H1 (cell line): ENCODE results near the gene IFT43. TPM values are rescaled to one million over a fixed set of nuclear protein-coding genes. Genes with fewer than 3 reads are reported as not detected.

Experiments
- ASH2L ChIP-seq: fragments of 200-600, 300-600 bp; sonication (generic); IDR thresholded peaks from one replicate; pipeline ENCODE4 v1.7.1; 2017; ENCODE audit warnings: low read length
- CBX8 ChIP-seq: fragments of 300-800, 300-1000 bp; sonication (generic); IDR thresholded peaks from 2 replicates; pipeline ENCODE4 v1.7.1; 2016; ENCODE audit warnings: low read depth, low read length, borderline replicate concordance
- CEBPB ChIP-seq: IDR thresholded peaks from 2 replicates; pipeline ENCODE4 v1.6.1; 2012; ENCODE audit warnings: low read depth, low read length
- CHD2 ChIP-seq: IDR thresholded peaks from 2 replicates; pipeline ENCODE4 v1.6.1; 2012; ENCODE audit warnings: low read length, improper control_type of control experiment
- NANOG ChIP-seq: IDR thresholded peaks from 2 replicates; pipeline ENCODE4 v1.6.1; 2011; ENCODE audit warnings: low read length, low read depth, mild to moderate bottlenecking, inconsistent platforms; ENCODE audit not compliant: insufficient read depth, poor library complexity, severe bottlenecking
- RBBP5 ChIP-seq: IDR thresholded peaks from 2 replicates; pipeline ENCODE4 v1.7.1; 2012; ENCODE audit warnings: low read depth, mild to moderate bottlenecking, inconsistent platforms, low read length, moderate library complexity, borderline replicate concordance
- SP1 ChIP-seq: IDR thresholded peaks from 2 replicates; pipeline ENCODE4 v1.6.1; 2011; ENCODE audit warnings: low read depth, low read length
- SP2 ChIP-seq: IDR thresholded peaks from 2 replicates; pipeline ENCODE4 v1.6.1; 2012; ENCODE audit warnings: mild to moderate bottlenecking, low read length, inconsistent platforms
- TEAD4 ChIP-seq: IDR thresholded peaks from 2 replicates; pipeline ENCODE4 v1.6.1; 2012; ENCODE audit warnings: low read depth, low read length, inconsistent platforms, mixed read lengths
- polyA plus RNA-seq, 7 experiments: library from polyadenylated mRNA; depleted of rRNA in 3 of 7; stranded (reverse) in 5 of 7; unstranded in 2 of 7; fragments of >200 nt in 5 of 7; fragments of 200-250 nt in 2 of 7; gene quantifications; 1 replicate in 5 of 7; 2 replicates in 1 of 7; 4 replicates in 1 of 7; pipeline versions ENCODE4 v1.2.1 to v1.2.3, GENCODE V29; 2011 to 2013; ENCODE audit warnings: missing spikeins in 2 of 7, mixed read lengths in 2 of 7
- total RNA-seq: library from RNA; stranded (reverse); fragmentation: NEBNext Ultra II Directional; extraction: Animal tissue kit (Norgen Biotek cat#: 25700); gene quantifications from 2 replicates; pipeline ENCODE4 v1.2.1, GENCODE V29; 2021
- TF ChIP-seq, protein P1 (sequence below): fragments of 300-600 bp; sonication (generic); IDR thresholded peaks from 2 replicates; pipeline ENCODE4 v1.7.1; 2012; ENCODE audit warnings: low read length, moderate library complexity, mild to moderate bottlenecking, inconsistent platforms; ENCODE audit not compliant: insufficient replicate concordance
- TF ChIP-seq, protein P2 (sequence below): IDR thresholded peaks from 2 replicates; pipeline ENCODE4 v1.6.1; 2012; ENCODE audit warnings: inconsistent platforms

IFT43 gene
- total and polyA plus RNA-seq, 2 of the 8 experiments (the other 6 are each of a cell fraction or from before 2014, with no cell fraction given), result 17.0 to 20.8 TPM

DNA sequence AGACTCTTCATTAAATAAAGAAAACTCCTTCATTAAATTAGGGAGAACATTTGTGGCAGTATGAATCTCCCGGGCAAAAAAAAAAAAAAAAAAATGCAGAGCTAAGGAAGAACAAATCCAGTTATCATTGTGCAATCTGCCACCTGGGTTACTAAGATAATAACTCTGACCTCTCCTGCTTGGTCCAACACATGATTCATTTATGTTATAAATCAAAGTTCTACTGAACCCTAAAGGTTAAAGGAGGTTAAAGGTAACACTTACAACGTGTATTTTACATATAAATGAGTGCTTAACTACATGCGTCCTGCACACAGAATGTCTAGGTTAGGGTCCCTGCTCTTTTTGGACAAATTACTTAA is 8.0 kb upstream of the IFT43 start (continued):
- TF ChIP-seq, protein P1, sequence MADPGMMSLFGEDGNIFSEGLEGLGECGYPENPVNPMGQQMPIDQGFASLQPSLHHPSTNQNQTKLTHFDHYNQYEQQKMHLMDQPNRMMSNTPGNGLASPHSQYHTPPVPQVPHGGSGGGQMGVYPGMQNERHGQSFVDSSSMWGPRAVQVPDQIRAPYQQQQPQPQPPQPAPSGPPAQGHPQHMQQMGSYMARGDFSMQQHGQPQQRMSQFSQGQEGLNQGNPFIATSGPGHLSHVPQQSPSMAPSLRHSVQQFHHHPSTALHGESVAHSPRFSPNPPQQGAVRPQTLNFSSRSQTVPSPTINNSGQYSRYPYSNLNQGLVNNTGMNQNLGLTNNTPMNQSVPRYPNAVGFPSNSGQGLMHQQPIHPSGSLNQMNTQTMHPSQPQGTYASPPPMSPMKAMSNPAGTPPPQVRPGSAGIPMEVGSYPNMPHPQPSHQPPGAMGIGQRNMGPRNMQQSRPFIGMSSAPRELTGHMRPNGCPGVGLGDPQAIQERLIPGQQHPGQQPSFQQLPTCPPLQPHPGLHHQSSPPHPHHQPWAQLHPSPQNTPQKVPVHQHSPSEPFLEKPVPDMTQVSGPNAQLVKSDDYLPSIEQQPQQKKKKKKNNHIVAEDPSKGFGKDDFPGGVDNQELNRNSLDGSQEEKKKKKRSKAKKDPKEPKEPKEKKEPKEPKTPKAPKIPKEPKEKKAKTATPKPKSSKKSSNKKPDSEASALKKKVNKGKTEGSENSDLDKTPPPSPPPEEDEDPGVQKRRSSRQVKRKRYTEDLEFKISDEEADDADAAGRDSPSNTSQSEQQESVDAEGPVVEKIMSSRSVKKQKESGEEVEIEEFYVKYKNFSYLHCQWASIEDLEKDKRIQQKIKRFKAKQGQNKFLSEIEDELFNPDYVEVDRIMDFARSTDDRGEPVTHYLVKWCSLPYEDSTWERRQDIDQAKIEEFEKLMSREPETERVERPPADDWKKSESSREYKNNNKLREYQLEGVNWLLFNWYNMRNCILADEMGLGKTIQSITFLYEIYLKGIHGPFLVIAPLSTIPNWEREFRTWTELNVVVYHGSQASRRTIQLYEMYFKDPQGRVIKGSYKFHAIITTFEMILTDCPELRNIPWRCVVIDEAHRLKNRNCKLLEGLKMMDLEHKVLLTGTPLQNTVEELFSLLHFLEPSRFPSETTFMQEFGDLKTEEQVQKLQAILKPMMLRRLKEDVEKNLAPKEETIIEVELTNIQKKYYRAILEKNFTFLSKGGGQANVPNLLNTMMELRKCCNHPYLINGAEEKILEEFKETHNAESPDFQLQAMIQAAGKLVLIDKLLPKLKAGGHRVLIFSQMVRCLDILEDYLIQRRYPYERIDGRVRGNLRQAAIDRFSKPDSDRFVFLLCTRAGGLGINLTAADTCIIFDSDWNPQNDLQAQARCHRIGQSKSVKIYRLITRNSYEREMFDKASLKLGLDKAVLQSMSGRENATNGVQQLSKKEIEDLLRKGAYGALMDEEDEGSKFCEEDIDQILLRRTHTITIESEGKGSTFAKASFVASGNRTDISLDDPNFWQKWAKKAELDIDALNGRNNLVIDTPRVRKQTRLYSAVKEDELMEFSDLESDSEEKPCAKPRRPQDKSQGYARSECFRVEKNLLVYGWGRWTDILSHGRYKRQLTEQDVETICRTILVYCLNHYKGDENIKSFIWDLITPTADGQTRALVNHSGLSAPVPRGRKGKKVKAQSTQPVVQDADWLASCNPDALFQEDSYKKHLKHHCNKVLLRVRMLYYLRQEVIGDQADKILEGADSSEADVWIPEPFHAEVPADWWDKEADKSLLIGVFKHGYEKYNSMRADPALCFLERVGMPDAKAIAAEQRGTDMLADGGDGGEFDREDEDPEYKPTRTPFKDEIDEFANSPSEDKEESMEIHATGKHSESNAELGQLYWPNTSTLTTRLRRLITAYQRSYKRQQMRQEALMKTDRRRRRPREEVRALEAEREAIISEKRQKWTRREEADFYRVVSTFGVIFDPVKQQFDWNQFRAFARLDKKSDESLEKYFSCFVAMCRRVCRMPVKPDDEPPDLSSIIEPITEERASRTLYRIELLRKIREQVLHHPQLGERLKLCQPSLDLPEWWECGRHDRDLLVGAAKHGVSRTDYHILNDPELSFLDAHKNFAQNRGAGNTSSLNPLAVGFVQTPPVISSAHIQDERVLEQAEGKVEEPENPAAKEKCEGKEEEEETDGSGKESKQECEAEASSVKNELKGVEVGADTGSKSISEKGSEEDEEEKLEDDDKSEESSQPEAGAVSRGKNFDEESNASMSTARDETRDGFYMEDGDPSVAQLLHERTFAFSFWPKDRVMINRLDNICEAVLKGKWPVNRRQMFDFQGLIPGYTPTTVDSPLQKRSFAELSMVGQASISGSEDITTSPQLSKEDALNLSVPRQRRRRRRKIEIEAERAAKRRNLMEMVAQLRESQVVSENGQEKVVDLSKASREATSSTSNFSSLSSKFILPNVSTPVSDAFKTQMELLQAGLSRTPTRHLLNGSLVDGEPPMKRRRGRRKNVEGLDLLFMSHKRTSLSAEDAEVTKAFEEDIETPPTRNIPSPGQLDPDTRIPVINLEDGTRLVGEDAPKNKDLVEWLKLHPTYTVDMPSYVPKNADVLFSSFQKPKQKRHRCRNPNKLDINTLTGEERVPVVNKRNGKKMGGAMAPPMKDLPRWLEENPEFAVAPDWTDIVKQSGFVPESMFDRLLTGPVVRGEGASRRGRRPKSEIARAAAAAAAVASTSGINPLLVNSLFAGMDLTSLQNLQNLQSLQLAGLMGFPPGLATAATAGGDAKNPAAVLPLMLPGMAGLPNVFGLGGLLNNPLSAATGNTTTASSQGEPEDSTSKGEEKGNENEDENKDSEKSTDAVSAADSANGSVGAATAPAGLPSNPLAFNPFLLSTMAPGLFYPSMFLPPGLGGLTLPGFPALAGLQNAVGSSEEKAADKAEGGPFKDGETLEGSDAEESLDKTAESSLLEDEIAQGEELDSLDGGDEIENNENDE, result no peak
- no peak for TF ChIP-seq CBX8
- TF ChIP-seq, protein P2, sequence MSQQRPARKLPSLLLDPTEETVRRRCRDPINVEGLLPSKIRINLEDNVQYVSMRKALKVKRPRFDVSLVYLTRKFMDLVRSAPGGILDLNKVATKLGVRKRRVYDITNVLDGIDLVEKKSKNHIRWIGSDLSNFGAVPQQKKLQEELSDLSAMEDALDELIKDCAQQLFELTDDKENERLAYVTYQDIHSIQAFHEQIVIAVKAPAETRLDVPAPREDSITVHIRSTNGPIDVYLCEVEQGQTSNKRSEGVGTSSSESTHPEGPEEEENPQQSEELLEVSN, result no peak
- no peak for TF ChIP-seq SP1
- no peak for TF ChIP-seq NANOG
- no peak for TF ChIP-seq CEBPB
- TF ChIP-seq CHD2, result no peak
- no peak for TF ChIP-seq RBBP5
- no peak for TF ChIP-seq TEAD4
- TF ChIP-seq SP2, result no peak
- no peak for TF ChIP-seq ASH2L
